BJ (cell line): Measurements from ENCODE around the gene FBXO3. TPM values are rescaled to one million over a fixed set of nuclear protein-coding genes. Genes with fewer than 3 reads are reported as not detected.
"Not testable (repeated sequence)": the region's sequence is repeated elsewhere in the genome, so short reads cannot be mapped to it uniquely, and the experiment has no call there.

Experiments used
- CTCF ChIA-PET: fragments of 350-600 bp; formaldehyde crosslinking; extraction: SDS; loops from one replicate; lab custom pipeline; 2021; ENCODE audit warnings: antibody characterized with exemption, inconsistent platforms; lab: Yijun Ruan, JAX
- POLR2A ChIA-PET: fragments of 300-600 bp; sonication (Branson Sonifier 250); formaldehyde crosslinking; extraction: SDS; loops from one replicate; lab custom pipeline; 2021; ENCODE audit warnings: antibody characterized with exemption; lab: Charles Lee
- DNase-seq: peaks from one replicate; pipeline ENCODE4 v3.0.0-alpha.2; 2011; ENCODE audit warnings: low read depth
- H3K27me3 ChIP-seq: 2 replicates; pipeline ENCODE4 v1.6.0; 2011; ENCODE audit warnings: low read length; ENCODE audit not compliant: control insufficient read depth, insufficient read depth
- H3K36me3 ChIP-seq: 2 replicates; pipeline ENCODE4 v1.5.1; 2011; ENCODE audit warnings: low read length; ENCODE audit not compliant: control insufficient read depth, insufficient read depth
- H3K4me3 ChIP-seq: 2 replicates; pipeline ENCODE4 v1.5.1; 2011; ENCODE audit warnings: low read depth, mild to moderate bottlenecking, control low read depth, low read length
- polyA minus RNA-seq: library from RNA; depleted of rRNA, polyadenylated mRNA; stranded (reverse); fragments of >200 nt; gene quantifications from 2 replicates; pipeline ENCODE4 v1.2.3, GENCODE V29; 2011; rRNA and poly(A)+ RNA removed
- polyA plus RNA-seq: library from polyadenylated mRNA; depleted of rRNA; stranded (reverse); fragments of >200 nt; gene quantifications from 2 replicates; pipeline ENCODE4 v1.2.3, GENCODE V29; 2011; rRNA removed
- TF ChIP-seq, protein P1 (sequence below): IDR thresholded peaks from 2 replicates; pipeline ENCODE4 v1.5.1; 2011; ENCODE audit warnings: low read depth, mild to moderate bottlenecking, control low read depth, inconsistent platforms, low read length, moderate library complexity; ENCODE audit not compliant: insufficient read depth

Gene FBXO3, protein sequence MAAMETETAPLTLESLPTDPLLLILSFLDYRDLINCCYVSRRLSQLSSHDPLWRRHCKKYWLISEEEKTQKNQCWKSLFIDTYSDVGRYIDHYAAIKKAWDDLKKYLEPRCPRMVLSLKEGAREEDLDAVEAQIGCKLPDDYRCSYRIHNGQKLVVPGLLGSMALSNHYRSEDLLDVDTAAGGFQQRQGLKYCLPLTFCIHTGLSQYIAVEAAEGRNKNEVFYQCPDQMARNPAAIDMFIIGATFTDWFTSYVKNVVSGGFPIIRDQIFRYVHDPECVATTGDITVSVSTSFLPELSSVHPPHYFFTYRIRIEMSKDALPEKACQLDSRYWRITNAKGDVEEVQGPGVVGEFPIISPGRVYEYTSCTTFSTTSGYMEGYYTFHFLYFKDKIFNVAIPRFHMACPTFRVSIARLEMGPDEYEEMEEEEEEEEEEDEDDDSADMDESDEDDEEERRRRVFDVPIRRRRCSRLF
- polyA plus RNA-seq (22.8 and 36.0 TPM in 2 replicates), polyA minus RNA-seq (14.1 and 18.1 TPM in 2 replicates)

DNA sequence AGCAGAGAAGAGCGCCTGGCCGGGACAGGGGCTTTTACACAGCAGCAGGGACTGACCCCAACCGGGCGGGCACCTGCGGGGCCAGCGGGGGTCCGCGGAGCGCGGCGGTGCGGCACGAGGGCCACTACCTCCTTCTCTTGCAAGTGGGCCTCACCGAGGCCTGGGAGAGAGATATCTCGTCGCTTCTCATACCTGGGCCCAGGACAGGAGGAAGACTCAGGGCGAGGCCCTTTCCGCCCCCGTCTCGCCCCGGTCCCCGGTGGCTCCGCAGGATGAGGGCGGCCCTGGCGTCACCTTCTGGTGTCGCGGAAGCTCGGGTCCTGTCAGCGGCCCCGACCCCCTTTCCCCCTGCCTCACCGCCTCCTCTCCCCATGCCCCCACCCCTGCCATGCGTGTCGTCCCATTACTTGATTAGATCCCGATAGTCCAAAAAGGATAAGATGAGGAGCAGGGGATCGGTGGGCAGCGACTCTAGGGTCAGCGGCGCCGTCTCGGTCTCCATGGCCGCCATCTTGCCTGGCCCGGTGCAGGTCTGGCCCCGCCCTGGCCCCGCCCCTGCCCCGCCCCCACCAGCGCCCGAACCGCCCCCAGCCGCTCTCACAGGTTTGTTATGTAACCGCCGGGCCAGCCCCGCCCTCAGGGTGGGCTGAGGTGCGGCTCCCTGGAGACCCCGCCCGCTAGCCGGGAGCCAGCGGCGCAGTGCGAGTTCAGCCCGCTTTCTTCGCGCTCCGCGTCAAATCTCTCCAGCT lies at the start of gene FBXO3:
TSS of gene FBXO3 (minus strand) at position 534 of the 749 bp plus-strand sequence. CDS start at position 511, 23 bp downstream.
- CTCF ChIA-PET = interaction anchor here (0.7 to 1.1 kb wide), 3 partner anchors 31 to 56 kb away, joined by 3 read pairs; no protein-coding TSS in a partner anchor
- TF ChIP-seq, protein P1, sequence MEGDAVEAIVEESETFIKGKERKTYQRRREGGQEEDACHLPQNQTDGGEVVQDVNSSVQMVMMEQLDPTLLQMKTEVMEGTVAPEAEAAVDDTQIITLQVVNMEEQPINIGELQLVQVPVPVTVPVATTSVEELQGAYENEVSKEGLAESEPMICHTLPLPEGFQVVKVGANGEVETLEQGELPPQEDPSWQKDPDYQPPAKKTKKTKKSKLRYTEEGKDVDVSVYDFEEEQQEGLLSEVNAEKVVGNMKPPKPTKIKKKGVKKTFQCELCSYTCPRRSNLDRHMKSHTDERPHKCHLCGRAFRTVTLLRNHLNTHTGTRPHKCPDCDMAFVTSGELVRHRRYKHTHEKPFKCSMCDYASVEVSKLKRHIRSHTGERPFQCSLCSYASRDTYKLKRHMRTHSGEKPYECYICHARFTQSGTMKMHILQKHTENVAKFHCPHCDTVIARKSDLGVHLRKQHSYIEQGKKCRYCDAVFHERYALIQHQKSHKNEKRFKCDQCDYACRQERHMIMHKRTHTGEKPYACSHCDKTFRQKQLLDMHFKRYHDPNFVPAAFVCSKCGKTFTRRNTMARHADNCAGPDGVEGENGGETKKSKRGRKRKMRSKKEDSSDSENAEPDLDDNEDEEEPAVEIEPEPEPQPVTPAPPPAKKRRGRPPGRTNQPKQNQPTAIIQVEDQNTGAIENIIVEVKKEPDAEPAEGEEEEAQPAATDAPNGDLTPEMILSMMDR = no peak
- no peak for DNase-seq
- Histone ChIP-seq H3K27me3 (no peaks in the 10 kb centered on the region), H3K36me3 (no peaks in the 10 kb centered on the region), H3K4me3 (peak within 1 kb of the TSS; percentile 89)
- POLR2A ChIA-PET = no interaction called here

GRCh38 chr11:33822981-33823380 lies 48.7 kb upstream of the FBXO3 start:
- POLR2A ChIA-PET, DNase-seq, H3K4me3 ChIP-seq, H3K36me3 ChIP-seq: not testable (repeated sequence)
- H3K27me3 ChIP-seq = peaks cover 31% of the 10 kb centered on the region
- CTCF ChIA-PET = interaction anchor here (1.0 to 9.9 kb wide), 2 partner anchors 16 to 148 kb away, joined by 3 to 82 read pairs; no protein-coding TSS in a partner anchor

DNA sequence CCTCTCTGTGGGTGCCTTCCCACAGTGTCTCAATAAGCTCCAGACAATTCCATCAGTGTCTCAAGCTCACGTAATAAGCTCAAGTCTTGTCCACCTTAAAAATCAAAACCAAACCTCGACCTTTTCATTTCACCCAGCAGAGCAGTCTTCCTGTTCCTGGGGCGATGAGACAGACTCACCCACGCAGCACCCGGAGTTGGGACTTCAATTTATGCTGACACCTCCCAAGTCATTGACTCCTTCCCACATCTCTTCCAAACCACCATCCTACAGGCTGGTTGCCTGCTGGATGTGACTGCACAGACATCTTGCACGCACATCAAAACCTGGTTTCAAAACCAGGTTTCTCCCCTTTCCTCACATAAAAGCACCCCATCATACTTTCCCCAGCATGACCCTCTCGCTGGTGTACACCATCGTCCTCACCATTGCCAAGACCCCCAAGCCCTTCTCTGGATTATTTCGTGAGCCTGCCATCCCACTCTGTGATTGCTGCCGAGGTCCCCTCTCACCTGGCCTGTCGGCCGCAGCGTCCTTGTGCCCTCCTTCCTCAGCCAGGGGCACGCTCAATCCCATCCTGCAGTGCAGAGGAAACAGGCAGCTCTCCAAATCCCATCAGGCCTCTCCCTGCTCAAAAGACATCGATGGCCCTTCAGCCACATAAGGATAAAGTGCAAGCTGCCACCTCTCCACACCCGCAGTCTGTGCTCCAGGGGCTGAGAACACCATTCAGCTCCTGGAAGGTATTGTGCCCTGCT lies 45.1 kb upstream of the FBXO3 start:
- TF ChIP-seq, protein P1 = no peak
- ChIA-PET POLR2A (no interaction called here), CTCF (interaction anchor here (6.0 to 9.9 kb wide), 2 partner anchors 10 to 12 kb away, joined by 40 to 82 read pairs; no protein-coding TSS in a partner anchor)
- Histone ChIP-seq H3K36me3 (no peaks in the 10 kb centered on the region), H3K4me3 (no peak overlapping the region), H3K27me3 (peaks cover 40% of the 10 kb centered on the region)
- DNase-seq = no peak

- DNase-seq = no peak
- TF ChIP-seq, protein P1 = peak; percentile 91
- POLR2A ChIA-PET = no interaction called here
These were observed 34.0 kb upstream of the FBXO3 start for GRCh38 chr11:33808228-33808828.

GRCh38 chr11:33804471-33804870 lies 30.2 kb upstream of the FBXO3 start:
- no peak overlapping the region for H3K4me3 ChIP-seq
- no peak for DNase-seq
- TF ChIP-seq, protein P1 = no peak
- H3K27me3 ChIP-seq = peaks cover 8% of the 10 kb centered on the region
- no peaks in the 10 kb centered on the region for H3K36me3 ChIP-seq
- ChIA-PET POLR2A (interaction anchor here (0.5 kb wide), 1 partner anchor 23 kb away, joined by 4 read pairs; no protein-coding TSS in a partner anchor), CTCF (interaction anchor here (1.4 to 6.7 kb wide), 3 partner anchors 8 to 22 kb away, joined by 4 to 82 read pairs (median 4); no protein-coding TSS in a partner anchor)

More at GRCh38 chr11:33808228-33808828, 34.0 kb upstream of the FBXO3 start:
- Histone ChIP-seq H3K27me3 (peaks cover 1% of the 10 kb centered on the region), H3K4me3 (no peak overlapping the region), H3K36me3 (no peaks in the 10 kb centered on the region)
- CTCF ChIA-PET = interaction anchor here (0.6 to 6.7 kb wide), 26 partner anchors 10 to 657 kb away, joined by 3 to 82 read pairs (median 4); no protein-coding TSS in a partner anchor
